Fibroblast of lung (primary cell): ENCODE results near the gene TRIP12.

Source experiments
- EZH2 ChIP-seq: IDR thresholded peaks from 2 replicates; pipeline ENCODE4 v1.5.1; 2012; ENCODE audit warnings: low read length, control low read depth, mild to moderate bottlenecking; ENCODE audit errors: missing control alignments
- TF ChIP-seq, protein P1 (sequence below), 2 donors: IDR thresholded peaks in 1 of 2; conservative IDR thresholded peaks in 1 of 2; 1 replicate in 1 of 2; 2 replicates in 1 of 2; pipeline ENCODE4 v1.5.1; 2011 to 2012; ENCODE audit warnings: low read length in 2 of 2, control low read depth in 1 of 2, inconsistent platforms in 1 of 2, low read depth in 1 of 2, mild to moderate bottlenecking in 1 of 2

- no peak for TF ChIP-seq EZH2
- TF ChIP-seq, protein P1, sequence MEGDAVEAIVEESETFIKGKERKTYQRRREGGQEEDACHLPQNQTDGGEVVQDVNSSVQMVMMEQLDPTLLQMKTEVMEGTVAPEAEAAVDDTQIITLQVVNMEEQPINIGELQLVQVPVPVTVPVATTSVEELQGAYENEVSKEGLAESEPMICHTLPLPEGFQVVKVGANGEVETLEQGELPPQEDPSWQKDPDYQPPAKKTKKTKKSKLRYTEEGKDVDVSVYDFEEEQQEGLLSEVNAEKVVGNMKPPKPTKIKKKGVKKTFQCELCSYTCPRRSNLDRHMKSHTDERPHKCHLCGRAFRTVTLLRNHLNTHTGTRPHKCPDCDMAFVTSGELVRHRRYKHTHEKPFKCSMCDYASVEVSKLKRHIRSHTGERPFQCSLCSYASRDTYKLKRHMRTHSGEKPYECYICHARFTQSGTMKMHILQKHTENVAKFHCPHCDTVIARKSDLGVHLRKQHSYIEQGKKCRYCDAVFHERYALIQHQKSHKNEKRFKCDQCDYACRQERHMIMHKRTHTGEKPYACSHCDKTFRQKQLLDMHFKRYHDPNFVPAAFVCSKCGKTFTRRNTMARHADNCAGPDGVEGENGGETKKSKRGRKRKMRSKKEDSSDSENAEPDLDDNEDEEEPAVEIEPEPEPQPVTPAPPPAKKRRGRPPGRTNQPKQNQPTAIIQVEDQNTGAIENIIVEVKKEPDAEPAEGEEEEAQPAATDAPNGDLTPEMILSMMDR (conservative IDR thresholded peaks at IDR 0.05 in 1 of 2, IDR thresholded peaks at IDR 0.05 in 1 of 2; ENCODE audit: low read depth in 1 of 2, low read length in 2 of 2), result no peak
These were observed 195.9 kb downstream of the TRIP12 start for GRCh38 chr2:229725716-229726574.
